ENCODE results near the gene DOCK6.

DNA sequence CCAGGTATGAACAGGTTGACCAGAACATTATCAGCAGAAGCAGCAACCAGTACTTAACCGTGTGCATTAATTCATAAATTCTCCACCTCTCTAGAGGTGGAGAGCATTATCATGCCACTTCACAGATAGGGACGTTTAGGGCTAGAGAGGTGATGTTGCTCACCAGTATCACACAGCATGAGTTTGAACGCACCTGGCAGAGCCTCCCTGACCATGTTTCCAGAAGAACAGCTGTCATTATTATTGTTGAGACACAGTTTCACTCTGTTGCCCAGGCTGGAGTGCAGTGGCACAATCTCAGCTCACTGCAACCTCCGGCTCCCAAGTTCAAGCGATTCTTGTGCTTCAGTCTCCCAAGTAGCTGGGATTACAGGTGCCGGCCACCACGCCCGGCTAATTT, 71.8 kb downstream of the DOCK6 start:
- TF ChIP-seq, protein P1, sequence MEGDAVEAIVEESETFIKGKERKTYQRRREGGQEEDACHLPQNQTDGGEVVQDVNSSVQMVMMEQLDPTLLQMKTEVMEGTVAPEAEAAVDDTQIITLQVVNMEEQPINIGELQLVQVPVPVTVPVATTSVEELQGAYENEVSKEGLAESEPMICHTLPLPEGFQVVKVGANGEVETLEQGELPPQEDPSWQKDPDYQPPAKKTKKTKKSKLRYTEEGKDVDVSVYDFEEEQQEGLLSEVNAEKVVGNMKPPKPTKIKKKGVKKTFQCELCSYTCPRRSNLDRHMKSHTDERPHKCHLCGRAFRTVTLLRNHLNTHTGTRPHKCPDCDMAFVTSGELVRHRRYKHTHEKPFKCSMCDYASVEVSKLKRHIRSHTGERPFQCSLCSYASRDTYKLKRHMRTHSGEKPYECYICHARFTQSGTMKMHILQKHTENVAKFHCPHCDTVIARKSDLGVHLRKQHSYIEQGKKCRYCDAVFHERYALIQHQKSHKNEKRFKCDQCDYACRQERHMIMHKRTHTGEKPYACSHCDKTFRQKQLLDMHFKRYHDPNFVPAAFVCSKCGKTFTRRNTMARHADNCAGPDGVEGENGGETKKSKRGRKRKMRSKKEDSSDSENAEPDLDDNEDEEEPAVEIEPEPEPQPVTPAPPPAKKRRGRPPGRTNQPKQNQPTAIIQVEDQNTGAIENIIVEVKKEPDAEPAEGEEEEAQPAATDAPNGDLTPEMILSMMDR (IDR thresholded peaks at IDR 0.05; ENCODE audit: low read length), result no peak
- no peak for TF ChIP-seq EZH2phosphoT487 (IDR thresholded peaks at IDR 0.05; ENCODE audit: low read length)
- no peak for TF ChIP-seq EZH2 (optimal IDR thresholded peaks at IDR 0.05; ENCODE audit: low read depth, low read length)

Data from MM.1S (cell line).